Embryonic facial prominence (tissue), 1 donor: ENCODE data around the gene AIFM3.
"Not testable (repeated sequence)": the region's sequence is repeated elsewhere in the genome, so short reads cannot be mapped to it uniquely, and the experiment has no call there.

Experiments
- DNase-seq: peaks from one replicate; pipeline ENCODE4 v3.0.0-alpha.2; 2016; ENCODE audit errors: extremely low spot score

Gene AIFM3

DNA sequence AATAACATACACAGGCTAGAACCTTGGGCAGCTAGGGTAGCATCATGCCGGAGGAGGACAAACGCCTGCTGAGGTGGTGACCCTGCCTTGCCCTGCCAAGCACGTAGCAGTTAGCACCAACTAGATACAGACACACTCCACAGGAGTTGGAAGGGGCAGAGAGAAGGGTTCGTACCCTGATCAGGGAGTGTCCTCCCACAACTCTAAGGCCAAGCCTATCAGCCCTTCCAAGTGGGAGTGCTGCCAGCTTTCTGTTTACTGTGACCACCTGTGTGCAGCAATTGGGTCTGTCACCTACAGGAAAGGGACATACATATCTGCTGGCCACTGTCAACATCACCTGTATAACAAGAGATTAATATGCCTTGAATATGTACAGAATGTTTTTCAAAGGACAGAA, 36.7 kb downstream of the AIFM3 start:
- DNase-seq: no peak

DNA sequence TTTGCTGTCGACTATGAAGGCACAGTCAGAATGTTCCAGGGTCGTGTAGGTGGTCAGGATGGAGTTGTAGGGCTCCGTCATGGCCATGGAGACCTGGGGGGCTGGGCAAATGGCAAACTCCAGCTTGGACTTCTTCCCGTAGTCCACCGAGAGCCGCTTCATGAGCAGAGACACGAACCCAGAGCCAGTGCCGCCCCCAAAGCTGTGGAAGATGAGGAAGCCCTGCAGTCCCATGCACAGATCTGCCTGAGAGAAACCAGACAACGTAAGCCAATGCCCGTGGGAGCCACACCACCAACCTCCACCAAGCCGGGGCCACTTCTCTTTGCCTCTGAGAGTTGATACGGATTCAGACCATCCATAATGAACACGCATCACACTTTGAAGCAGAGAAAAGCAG, 42.2 kb downstream of the AIFM3 start:
- DNase-seq: not testable (repeated sequence)

DNA sequence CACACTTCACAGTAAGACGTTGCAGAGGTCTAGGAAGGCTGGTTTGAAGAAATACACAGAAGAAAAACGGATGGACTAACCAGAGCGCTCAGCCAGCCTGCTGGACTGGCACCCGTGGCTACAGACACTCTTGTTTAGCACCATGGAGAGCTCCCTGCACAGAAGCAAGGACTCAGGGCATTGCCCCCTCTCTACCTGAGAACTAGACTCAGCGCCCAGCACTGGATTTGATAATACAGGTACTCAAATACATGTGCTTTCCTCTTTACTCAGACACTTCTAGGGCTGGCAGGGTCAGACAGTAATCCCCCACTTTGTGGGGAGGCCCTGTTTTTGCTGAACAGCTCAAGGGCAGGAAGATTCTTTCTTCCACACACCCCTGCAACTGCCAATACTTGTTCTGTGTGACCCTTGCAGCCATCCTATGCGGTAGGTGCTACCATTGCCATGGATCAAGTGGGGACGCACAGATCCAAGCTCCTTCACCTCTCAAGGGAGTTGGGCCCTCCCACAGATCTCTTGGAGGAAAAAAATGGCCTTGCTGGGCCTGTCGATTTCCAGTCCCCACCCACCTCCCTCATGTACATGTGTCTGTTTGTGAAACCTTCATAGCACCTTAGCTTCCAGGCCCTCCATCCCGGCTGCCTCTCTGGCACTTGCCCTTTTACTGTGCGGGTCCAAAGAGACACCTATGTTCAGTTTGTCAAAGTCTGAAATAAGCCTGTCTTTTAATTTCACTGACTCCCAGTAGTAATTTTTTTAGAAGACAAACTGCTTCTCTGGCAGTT, 42.8 kb downstream of the AIFM3 start:
- DNase-seq: peak; percentile 46

DNA sequence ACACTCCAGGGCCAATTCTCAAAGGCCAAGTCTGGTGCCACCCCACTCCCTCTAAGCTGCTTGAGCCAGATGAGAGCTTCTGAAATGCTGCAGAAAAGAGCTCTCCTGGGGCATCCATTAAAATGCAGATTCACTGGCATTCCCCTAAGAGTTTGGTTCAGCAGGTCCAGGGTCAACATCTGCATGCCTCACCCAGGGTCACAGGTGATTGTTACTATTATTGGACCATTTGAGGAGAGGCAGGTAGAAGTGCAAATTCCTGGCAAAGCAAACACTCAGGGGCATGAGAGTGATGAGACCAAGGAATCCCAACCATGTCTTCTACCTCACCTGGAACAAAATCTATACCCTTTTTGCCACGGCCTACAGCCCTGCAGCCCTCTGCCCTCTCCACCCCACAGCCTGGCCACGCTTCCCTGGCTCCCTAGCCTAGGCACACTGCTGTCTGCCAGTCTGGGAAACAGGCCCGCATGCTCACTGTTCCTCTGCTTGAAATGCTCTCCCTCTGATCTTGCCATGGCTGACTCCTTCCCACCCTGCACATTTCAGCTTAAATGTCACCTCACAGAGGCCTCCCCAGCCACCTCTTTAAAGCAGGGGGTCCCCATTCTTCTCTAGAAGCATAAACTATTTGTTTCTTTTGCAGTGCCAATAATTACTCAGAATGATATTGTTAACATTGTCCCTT, 43.5 kb downstream of the AIFM3 start:
- DNase-seq: no peak

DNA sequence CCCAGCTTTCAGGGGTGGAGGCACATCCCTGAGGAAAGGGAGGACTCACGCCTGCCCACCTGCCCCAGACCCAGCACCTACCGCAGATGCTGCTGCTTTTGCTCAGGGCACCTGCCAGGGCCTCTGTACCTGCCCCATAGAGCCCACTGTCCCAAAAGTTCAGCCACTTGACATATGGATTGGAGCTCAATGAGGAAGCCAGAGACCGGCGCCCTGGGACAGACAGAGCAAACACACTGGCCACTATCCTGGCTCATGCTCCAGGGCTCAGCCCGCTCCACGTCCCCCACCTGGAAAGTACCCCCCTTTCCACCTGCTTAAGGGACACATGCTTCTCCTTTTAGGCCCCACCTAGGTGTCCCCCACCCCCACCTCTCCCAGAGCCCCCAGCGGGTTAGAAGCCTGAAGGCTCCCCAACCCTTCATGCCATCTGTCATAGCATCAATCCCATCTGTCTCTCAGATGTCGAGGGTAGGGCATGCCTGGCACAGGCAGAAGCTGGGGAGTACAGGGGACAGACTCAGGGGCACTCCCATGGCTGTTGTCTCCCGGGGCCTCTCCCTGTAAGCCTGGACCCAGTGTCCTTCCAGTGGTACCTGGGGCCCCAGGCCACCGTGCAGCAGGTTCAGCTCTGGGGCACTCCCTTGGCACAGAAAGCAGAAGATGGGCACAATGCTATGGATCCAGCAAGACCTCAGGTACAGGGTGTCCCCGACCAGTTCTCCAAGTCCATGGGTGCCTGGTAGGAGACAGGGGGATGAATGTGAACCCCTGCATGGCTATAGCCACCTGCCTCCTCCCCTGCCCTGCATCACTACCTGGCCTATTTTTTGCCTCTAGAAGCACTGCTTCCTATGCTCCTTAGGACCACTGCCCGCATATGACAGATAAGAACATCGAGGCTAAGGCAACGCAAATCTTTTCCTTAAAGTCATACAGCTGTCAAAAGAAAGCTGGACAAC, 45.7 kb downstream of the AIFM3 start:
- no peak for DNase-seq

DNA sequence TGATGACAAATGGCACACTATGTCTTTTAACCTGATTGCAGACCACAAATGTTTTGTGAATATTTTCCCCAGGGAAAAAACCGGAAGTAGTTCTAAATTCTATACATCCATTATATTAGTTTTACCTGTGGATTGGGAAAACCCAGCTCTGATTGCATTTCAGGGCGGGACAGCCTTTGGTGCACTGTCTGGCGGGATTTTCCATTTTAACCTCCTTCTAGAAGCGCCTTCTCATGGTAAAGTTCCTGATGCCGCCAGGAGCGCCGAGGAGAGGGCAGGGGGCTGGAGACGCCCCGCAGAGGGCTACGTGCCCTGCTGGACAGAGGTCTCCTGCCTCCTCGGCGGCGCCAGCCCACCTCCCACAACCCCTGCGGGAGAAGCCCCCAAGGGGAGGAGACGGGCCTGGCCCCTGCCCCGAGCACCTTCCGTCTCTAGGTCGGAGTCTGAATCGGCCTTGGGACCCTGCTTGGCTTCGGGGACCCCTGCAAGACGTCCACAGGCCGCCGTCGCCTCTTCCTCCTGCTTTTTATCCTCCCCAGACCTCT, 46.7 kb downstream of the AIFM3 start:
- no peak for DNase-seq

DNA sequence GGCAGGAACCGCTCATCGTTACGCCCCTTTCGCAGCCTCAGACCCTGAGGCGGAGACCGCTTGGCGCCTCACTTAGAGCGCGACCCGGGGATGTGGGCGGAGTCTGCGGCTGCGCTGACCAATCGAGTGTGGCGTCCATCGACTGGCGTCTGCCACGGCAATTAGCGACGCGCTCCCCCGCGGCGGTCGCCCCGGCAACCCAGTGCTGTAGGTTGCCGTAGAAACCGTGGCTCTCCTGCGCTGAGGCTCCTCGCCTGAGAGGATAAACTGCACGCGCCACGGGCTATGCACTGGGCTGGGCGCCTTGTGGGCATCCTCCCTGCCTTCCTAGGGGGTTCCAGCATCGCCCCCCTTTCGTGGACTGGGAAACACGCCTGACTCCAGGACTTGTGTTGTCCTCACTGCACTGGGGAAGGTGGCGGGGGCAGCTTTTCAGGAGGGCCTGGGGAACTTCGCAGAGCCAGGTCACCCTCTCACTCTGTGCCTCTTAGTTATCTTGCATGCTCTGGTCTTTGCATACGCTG, 47.2 kb downstream of the AIFM3 start:
- DNase-seq: no peak

DNA sequence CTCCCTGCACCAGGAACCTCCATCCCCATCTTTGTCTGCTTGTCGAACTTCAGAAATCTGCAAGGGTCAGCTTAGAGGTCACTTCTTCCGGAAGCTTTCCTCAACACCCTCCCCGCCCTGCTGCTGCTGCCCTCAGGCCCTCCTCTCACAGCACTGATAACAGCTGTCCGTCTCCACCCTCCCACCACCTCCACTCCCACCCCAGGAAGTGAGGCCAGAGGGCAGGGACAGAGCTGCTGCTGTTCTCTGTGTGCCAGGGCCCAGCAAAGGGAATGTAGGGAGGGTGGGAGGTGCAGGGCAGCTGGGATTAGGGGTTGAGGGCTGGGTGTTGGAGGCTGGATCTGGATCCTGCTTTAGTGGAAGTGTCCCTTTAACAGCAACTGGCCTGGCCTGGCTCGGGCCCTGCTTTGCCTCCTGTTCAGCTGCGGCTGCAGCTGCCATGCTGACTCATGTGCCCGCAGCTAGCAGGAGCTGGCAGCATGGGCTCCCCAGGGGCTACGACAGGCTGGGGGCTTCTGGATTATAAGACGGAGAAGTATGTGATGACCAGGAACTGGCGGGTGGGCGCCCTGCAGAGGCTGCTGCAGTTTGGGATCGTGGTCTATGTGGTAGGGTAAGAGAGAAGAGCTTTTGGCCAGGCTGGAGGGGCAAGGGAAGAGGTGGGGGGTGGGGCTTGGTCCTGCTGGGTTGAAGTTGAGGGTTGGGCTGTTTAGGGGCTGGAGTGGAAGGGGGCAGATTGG, 47.8 kb downstream of the AIFM3 start, which contains the start of gene P2RX6:
Gene P2RX6, plus strand, starts transcription at position 440 of the 740 bp plus-strand sequence. Its CDS starts 10 bp downstream, at position 450.
- DNase-seq: no peak

DNA sequence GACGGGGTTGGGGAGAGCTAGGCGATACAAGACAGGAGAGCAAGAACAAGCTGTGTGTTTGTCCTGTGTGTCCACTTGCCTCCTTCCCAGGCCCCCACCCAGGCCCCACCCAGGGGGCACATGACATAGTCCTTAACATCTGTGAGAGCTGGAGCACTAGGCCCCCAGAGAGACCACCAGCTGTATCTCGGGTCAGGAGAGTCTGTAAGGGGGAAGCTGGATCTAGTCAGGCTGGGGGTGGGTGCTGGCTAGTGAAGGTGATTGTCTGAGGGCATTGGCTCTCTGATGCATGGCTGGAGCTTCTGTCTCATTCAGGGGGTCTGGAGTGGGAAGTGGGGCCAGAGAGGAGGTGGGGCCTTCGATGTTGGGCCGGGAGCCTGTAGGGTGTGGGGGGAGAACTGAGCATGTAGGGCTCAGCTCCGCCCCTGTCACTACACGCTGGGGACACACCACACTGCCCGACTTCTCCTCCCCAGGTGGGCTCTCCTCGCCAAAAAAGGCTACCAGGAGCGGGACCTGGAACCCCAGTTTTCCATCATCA, 48.5 kb downstream of the AIFM3 start:
- DNase-seq: no peak

DNA sequence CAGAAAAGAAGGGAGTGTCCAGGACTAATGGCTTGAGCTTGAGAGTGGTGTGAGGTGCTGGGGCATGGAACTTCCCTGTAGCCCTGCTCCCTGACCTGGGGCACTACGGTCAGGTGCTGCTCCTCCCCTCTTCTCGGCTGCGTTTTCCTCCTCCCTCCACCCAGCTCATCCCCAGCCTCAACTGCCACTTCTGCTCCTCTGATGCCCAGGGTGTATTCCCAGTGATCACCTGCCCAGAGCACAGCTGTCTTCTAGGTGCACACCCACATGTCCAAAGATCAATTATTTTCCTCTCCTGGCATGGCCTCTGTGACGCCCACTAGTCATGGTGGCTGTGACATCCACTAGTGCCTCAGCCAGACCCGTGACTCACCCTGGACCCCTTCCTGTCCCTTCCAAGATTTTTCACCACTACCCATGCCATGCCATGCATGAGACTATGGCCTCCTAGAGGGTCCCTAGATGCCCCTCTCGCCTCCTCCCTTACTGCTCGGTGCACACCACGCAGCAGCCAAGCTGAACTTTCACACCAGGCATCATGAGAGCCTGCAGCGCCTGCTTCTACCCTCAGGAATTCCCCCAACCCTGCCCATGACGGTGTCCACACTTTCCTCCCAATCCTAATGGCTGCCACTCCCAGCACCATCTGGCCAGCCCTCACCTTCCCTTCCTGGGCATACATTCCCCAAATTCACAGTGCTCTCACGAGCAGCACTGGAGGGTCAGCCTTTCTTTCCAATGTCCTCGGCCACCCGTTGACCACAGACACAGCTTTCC, 49.8 kb downstream of the AIFM3 start:
- no peak for DNase-seq

DNA sequence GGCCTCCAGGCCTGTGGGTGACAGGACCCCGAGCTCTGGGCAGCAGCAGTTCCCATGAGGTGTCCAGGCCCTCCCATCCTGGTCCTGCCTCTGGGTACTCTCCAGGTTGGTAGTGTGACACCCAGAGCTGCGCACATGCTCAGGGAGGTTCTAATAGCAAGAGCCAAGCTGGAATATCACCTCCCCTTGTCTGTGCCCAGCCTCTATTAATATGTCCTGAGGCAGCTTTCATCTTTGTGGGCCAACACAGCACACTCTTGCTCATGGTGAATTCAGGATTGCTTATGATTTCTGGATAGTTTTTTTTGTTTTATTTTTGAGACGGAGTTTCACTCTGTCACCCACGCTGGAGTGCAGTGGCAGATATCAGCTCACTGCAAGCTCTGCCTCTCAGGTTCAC, 51.3 kb downstream of the AIFM3 start:
- no peak for DNase-seq

DNA sequence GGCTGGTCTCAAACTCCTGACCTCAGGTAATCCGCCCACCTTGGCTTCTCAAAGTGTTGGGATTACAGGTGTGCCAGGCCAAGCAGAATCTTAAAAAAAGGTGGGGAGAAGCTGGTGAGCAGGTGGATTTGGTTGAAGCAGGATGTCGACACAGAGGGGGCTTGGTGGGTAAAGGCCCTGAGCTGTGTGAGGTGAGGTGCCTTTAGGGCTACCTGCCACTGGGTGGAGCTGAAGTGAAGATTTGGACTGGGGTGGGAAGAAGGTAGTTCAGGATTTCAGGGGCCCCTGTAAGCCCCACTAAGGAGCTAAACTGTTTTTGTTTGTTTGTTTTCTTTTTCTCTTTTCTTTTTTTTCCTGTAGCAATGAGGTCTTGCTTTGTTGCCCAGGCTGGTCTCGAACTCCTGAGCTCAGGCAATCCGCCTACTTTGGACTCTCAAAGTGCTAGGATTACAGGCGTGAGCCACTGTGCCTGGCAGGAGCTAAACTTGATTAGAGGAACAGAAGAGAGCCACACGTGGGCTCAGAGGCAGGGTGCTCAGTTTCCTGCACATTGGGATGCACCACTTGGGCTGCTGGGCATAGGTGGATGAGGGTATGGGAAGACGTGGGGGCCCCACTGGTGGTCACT, 53.9 kb downstream of the AIFM3 start:
- no peak for DNase-seq

DNA sequence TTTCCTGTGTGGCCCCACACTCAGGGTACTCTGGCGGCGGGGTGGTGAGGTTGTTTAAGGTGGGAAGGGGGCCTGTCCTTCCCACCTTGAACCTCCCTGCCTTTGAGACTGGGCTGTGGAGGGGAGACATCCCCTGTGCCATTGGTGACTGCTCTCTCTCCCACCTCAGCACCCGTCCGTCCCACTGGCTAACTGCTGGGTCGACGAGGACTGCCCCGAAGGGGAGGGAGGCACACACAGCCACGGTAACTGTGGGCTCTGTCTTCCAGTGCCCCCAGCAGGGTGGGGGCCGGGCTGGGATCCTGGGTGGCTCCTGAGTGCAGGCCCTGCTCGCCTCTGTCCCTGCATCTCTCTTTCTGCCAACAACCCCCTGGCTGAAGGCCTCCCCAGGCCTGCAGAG, 55.5 kb downstream of the AIFM3 start:
- DNase-seq: no peak

DNA sequence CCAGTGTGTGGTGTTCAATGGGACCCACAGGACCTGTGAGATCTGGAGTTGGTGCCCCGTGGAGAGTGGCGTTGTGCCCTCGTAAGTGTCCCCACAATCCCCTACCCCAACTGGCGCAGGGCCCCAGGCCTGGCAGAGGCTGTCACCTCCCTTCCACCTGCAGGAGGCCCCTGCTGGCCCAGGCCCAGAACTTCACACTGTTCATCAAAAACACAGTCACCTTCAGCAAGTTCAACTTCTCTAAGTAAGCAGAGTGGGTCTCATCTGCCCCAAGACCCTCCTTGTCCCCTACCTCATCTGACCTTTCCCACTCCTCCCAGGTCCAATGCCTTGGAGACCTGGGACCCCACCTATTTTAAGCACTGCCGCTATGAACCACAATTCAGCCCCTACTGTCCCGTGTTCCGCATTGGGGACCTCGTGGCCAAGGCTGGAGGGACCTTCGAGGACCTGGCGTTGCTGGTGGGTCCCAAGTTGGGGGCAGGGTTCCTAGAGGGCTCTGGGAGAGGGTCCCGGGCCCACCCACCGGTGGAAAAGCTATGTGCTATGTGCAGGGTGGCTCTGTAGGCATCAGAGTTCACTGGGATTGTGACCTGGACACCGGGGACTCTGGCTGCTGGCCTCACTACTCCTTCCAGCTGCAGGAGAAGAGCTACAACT, 56.0 kb downstream of the AIFM3 start:
- no peak for DNase-seq

DNA sequence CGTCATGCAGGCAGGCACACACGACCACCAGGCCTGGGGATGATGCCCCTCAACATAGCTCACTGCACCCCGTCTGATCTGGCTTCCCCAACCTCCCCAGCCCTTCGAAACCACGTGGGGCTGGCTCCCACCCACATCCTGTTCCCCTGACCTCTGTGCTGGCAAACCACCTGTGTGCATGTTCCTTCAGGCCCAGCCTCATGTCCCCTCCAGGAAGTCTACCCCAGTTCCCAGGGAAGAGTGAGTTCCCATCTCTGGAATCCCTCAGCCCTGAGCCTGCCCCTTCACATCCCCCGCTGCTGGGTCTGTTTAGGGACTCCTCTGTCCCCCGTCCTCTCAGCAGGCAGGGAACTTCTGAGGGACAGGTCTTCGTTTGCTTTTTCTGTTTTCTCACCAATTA, 58.2 kb downstream of the AIFM3 start:
- no peak for DNase-seq

DNA sequence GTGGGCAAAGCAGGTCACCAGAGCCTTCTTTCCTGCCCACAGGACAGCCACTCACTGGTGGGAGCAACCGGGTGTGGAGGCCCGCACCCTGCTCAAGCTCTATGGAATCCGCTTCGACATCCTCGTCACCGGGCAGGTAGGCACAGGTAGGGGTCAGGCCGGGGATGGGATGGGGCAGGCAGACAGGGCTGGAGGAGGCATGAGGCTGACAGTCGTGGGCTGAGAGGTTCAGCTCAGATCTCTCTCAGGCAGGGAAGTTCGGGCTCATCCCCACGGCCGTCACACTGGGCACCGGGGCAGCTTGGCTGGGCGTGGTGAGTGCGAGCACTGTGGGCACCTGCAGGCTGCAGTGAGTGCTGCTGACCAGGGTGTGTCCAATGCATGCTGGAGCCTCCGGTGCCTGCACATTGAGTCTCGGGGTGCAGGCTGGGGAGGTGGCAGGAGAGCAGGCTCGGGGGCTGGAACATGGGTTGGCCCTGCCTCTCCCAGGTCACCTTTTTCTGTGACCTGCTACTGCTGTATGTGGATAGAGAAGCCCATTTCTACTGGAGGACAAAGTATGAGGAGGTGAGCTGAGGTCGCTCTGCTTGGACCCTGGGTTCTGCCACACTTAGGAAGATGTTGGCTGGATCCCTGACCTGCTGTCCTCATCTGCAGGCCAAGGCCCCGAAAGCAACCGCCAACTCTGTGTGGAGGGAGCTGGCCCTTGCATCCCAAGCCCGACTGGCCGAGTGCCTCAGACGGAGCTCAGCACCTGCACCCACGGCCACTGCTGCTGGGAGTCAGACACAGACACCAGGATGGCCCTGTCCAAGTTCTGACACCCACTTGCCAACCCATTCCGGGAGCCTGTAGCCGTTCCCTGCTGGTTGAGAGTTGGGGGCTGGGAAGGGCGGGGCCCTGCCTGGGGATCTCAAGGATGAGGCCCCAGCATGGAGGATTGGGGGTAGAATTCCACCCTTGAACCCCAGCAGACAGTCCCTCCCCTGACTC, 59.0 kb downstream of the AIFM3 start:
- DNase-seq: no peak
